Stimulated activated naive CD4-positive, alpha-beta T cell (primary cell): ENCODE measurements around the gene RNASE7.

Experiments
- DNase-seq, 6 experiments: peaks; one replicate each; lab custom pipeline; 2025; lab: John Stamatoyannopoulos, UW

Gene RNASE7

DNA sequence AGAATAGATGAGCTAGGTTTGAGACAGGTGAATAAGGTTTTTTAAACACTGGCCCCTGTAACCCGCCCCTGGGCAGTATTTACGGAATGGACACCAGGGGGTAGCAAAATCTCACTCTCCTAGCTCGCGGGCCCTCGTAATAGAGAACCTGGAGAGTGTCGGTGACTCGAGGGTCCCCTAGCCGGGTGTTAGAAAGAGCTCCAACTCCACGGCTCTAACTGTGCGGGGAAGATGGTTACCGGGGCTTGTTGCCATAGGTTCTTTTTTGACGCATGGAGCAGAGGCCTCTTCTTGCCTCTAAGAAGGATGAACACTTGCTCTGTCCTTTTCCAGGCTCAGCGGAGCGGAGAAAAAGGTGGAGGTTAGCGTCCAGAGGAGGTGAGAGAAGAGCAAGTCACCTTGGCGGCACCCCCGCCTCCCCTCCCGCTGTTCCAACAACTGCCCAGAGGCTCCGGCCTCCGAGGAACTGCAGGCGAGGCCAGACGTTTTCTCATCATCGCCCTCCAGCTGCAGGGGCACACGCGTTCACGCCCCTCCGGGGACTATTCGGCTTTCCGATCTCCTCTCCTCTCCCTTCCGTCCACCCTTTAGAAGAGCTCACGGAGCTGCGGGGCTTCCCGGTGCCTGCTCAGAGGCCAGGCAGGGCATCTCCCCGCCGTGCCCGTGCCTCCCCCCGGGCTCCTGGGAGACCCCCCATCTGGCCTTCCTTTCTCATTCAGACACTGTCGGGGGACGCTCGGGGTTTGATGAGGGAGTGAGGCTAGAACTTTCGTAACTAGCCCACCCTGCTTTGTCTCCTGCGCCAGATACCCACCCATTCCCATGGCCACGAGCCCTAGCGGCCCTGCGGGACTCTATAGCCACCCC lies 26.6 kb downstream of the RNASE7 start:
- DNase-seq, result peak; percentile 32 to 54 (median 38)

DNA sequence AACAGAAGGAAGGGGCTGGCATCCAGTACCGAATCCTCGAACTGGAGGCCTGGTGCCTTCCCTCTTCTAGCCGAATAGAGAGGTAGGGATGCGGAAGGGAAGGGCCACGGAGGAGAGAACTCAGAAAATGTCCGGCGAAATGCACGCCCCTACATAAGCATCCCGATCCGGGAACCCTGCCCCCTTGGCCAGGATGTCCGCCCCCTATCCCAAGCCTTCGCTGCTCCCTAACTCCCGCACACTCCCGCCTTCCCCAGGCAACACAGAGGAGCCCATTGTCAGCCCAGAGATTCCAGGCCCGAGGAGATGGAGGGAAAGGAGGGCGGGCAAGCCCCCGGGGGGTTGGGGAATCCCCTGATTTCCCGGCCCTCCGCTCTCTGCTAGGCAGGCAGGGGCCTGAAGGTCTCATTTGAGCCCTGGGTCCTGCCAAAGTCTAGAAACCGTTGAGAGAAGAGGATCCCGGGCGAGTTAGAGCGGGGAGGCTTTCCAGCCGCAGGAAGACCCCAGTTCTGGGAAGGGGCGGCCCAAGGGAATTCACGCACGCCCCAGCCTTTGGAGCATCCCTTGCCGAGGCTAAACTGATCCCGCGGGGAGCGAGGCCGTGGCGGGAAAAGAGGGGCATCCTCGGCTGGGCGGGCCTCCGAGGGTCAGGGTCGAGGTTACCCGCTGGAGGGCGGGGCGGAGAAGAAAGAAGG lies 27.4 kb downstream of the RNASE7 start:
- peak in 4 of 6 experiments; percentile 4 to 38 (median 24) for DNase-seq

DNA sequence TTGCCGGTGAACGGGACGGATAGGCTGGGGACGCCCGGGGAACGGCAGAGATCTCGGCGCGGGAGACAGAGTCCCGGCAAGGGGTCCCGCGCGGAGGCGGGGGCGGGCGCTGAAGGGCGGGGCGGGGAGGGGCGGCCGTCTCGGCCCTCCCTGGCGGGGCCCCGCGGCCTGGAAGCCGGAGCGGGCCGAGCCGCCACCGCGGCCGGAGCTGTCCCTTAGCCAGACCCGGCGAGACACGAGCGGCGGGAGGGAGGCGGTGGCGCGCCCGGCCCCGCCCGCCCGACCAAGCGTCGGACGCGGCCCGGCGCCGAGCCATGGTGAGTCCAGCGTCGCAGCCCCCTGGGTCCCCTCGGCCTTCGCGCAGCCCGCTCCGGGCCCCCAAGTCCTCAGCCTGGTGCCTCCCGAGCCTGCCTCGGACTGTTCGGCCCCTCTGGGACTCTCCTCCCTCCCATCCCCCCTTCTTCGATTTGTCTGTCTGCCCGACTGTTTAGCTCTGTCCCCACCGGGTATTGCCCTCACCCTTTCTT lies 28.0 kb downstream of the RNASE7 start, which contains the start of gene ARHGEF40:
Gene ARHGEF40 (plus strand): TSS at position 222 of the 527 bp plus-strand sequence. CDS start 93 bp downstream, at position 315.
- DNase-seq, result peak in 2 of 6 experiments; percentile 12 to 32

- DNase-seq, result peak in 2 of 6 experiments; percentile 41 to 52
These were observed 28.6 kb downstream of the RNASE7 start for GRCh38 chr14:21070610-21071224.

DNA sequence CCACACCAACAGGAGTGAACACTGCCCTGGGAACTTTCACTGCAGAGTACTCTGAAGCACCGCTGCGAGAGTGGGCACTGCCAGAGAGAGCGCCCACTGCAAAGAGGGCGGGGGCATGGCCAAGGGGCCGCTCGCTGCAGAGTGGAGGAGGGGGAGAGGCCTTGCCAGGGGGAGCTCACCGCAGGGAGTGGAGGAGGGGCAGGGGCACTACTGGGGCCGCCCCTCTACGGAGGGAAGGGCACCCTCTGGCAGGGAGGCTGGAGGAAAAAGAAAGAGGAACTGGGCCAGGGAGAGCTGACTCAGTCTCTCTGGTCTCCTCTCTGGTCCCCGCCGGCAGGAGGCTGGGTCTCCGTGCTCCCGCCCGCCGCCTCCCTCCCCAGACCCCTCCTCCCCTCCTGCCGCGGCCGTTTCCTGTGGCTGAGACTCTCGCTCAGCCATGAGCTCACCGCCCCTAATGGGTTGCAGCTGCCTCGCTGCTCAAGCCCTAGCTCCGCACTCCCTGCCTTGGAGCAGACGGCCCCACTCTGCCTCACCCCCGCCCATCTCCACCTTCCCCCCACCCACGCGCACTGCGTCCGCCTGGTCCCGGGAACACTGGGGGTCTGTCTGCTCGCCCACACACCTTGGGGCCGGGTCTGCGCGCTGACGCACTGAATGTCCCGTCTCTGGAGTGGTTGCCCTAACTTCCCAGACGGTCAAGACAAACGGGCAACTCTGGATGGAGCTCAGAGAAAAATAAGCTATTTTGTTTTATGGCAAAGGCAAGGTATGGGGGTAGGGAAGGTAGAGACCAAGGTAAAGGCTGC lies 29.3 kb downstream of the RNASE7 start:
- peak in 5 of 6 experiments; percentile 5 to 52 (median 36) for DNase-seq

- DNase-seq, result no peak
These were observed 29.9 kb downstream of the RNASE7 start for GRCh38 chr14:21072031-21072473.

DNA sequence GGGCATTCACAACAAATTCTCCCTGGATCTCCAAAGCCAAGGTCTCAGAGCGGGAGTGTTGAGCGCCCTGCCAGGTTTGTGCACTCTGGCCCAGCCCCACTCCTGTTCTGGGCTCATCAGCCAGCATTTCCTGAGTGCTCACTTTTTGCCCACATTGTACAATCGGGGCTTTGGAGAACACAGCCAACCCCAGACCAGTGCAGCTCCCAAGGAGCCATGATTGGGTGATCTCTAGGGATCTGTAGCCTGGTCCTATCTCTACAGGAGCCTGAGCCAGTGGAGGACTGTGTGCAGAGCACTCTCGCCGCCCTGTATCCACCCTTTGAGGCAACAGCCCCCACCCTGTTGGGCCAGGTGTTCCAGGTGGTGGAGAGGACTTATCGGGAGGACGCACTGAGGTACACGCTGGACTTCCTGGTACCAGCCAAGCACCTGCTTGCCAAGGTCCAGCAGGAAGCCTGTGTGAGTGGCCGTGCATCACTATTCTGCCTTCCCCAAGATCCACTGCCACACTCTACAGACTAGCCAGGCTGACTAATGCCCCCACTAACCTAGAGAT lies 30.7 kb downstream of the RNASE7 start:
- no peak for DNase-seq

- no peak for DNase-seq
These were observed 31.8 kb downstream of the RNASE7 start for GRCh38 chr14:21073921-21074320.

DNA sequence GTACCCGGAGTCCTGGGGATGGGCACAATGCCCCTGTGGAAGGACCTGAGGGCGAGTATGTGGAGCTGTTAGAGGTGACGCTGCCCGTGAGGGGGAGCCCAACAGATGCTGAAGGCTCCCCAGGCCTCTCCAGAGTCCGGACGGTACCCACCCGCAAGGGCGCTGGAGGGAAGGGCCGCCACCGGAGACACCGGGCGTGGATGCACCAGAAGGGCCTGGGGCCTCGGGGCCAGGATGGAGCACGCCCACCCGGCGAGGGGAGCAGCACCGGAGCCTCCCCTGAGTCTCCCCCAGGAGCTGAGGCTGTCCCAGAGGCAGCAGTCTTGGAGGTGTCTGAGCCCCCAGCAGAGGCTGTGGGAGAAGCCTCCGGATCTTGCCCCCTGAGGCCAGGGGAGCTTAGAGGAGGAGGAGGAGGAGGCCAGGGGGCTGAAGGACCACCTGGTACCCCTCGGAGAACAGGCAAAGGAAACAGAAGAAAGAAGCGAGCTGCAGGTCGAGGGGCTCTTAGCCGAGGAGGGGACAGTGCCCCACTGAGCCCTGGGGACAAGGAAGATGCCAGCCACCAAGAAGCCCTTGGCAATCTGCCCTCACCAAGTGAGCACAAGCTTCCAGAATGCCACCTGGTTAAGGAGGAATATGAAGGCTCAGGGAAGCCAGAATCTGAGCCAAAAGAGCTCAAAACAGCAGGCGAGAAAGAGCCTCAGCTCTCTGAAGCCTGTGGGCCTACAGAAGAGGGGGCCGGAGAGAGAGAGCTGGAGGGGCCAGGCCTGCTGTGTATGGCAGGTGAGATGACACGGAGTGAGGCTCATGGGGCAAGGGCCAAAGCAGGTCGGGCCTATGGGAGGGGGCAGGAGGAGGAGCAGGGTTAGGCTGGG lies 32.5 kb downstream of the RNASE7 start:
- no peak for DNase-seq

DNA sequence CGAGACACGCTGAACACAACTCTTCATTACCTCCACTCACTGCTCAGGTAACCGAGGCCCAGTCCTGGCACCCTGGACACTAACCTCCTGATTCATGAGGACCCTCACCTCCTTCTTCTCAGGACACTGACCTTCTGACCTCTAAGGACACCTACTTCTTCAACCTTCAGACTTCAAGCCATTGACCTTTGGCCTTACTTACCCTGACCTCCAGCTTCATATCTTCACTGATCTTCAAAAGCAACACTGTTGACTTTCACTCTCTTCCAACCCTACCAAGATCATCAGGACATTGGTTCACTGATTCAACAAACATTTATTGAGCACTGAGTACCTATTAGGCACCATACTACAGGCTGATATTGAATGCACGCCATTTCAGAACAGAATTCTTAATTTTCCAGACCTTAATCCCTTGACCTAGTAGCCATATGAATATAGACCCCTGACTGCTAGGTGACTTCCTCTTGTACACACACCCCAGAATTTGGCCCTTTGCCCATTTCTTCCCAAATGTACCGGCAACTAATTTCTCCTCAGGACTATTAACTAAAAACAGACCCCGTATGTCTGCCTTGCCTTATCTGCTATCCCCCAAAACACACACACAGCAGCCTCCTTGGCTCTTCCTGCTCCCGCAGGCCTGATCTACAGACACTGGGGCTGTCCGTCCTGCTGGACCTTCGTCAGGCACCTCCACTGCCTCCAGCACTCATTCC lies 33.7 kb downstream of the RNASE7 start:
- DNase-seq, result no peak

- DNase-seq, result no peak
These were observed 35.5 kb downstream of the RNASE7 start for GRCh38 chr14:21077672-21078071.

DNA sequence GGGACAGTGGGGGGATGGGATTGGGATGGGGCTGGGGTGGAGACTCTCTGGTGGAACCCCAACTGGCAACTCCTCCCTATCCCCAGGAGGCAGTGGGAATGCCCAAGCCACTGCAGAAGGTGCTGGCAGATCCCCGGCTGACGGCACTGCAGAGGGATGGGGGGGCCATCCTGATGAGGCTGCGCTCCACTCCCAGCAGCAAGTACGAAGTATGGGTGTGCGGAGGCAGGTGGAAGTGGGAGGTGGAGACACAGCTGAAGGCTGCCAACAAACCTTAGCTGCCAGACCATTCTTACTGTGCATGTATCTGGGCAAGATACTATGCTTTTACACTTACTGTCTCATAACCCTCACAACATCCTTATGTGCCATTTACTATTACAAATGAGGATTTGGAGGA lies 36.1 kb downstream of the RNASE7 start:
- DNase-seq, result no peak

- no peak for DNase-seq
These were observed 36.6 kb downstream of the RNASE7 start for GRCh38 chr14:21078726-21079125.

DNA sequence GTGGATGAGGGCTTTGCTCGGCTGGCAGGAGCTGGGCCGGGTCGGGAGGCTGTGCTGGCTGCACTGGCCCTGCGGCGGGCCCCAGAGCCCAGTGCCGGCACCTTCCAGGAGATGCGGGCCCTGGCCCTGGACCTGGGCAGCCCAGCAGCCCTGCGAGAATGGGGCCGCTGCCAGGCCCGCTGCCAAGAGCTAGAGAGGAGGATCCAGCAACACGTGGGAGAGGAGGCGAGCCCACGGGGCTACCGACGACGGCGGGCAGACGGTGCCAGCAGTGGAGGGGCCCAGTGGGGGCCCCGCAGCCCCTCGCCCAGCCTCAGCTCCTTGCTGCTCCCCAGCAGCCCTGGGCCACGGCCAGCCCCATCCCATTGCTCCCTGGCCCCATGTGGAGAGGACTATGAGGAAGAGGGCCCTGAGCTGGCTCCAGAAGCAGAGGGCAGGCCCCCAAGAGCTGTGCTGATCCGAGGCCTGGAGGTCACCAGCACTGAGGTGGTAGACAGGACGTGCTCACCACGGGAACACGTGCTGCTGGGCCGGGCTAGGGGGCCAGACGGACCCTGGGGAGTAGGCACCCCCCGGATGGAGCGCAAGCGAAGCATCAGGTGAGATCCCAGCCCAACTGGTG lies 39.5 kb downstream of the RNASE7 start:
- DNase-seq, result no peak

- no peak for DNase-seq
These were observed 41.6 kb downstream of the RNASE7 start for GRCh38 chr14:21083565-21084325.

DNA sequence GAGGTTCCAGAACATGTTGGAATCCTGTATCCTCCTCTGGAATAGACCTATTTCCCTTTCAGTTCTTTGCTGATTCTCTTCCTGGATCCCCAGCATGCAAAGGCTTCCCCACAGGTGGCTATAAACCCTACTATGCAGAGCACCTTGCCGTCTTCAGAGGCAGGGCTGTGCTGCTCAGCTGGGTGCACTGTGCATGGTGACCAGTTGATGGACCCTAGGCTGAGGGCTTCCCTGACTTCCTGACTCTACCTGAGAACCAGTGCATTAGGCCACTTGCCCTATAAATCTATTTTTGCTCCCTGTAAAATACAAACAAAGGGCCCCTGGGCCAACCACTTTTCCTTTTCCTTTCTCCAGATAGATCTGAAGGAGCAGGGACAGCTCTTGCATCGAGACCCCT lies 42.2 kb downstream of the RNASE7 start:
- DNase-seq, result no peak

GRCh38 chr14:21084998-21085853 lies 43.1 kb downstream of the RNASE7 start:
- DNase-seq, result no peak
